MCF 10A (cell line): ENCODE results near the gene GALNT16. TPM values are rescaled to one million over a fixed set of nuclear protein-coding genes. Genes with fewer than 3 reads are reported as not detected.
"Not testable (repeated sequence)": the region's sequence is repeated elsewhere in the genome, so short reads cannot be mapped to it uniquely, and the experiment has no call there.

Experiments used
- Bru-seq: library from RNA; stranded (reverse); fragments of 400-500 nt; gene quantifications from one replicate; lab custom pipeline; 2021; lab: Mats Ljungman, UMichigan
- BruChase-seq, 2 experiments: library from RNA; stranded (reverse); fragments of 400-500 nt; gene quantifications; one replicate each; lab custom pipeline; 2021; lab: Mats Ljungman, UMichigan
- BruUV-seq: library from RNA; stranded (reverse); fragments of 400-500 nt; replicated peaks from 2 replicates; lab custom pipeline; 2021; lab: Mats Ljungman, UMichigan
- CTCF ChIA-PET: fragments of 300-600 bp; sonication (Branson Sonifier 250); formaldehyde crosslinking; extraction: SDS; loops from one replicate; lab custom pipeline; 2021; ENCODE audit warnings: antibody characterized with exemption, inconsistent platforms; lab: Yijun Ruan, JAX
- POLR2A ChIA-PET: fragments of 300-600, 350-650 bp; sonication (Branson Sonifier 250); formaldehyde crosslinking; extraction: SDS; loops from one replicate; lab custom pipeline; 2020; ENCODE audit warnings: antibody characterized with exemption, inconsistent platforms; lab: Yijun Ruan, JAX
- DNase-seq: peaks from one replicate; pipeline ENCODE4 v3.0.0-alpha.2; 2018; ENCODE audit not compliant: unreplicated experiment
- H3K27ac Mint-ChIP-seq: one replicate; pipeline ENCODE4 v1.8.0; 2022; ENCODE audit warnings: mild to moderate bottlenecking, low read depth, mixed read lengths; ENCODE audit not compliant: unreplicated experiment
- H3K27me3 Mint-ChIP-seq: one replicate; pipeline ENCODE4 v1.8.0; 2022; ENCODE audit warnings: mixed read lengths; ENCODE audit not compliant: insufficient read depth, unreplicated experiment
- H3K36me3 Mint-ChIP-seq: one replicate; pipeline ENCODE4 v1.8.0; 2022; ENCODE audit warnings: mild to moderate bottlenecking, moderate library complexity, mixed read lengths; ENCODE audit not compliant: insufficient read depth, unreplicated experiment
- H3K4me1 Mint-ChIP-seq: one replicate; pipeline ENCODE4 v1.8.0; 2022; ENCODE audit warnings: mixed read lengths; ENCODE audit not compliant: insufficient read depth, unreplicated experiment
- H3K4me3 Mint-ChIP-seq: one replicate; pipeline ENCODE4 v1.8.0; 2022; ENCODE audit warnings: mild to moderate bottlenecking, moderate library complexity, mixed read lengths; ENCODE audit not compliant: unreplicated experiment
- H3K9me3 Mint-ChIP-seq: one replicate; pipeline ENCODE4 v1.8.0; 2022; ENCODE audit warnings: mixed read lengths; ENCODE audit not compliant: unreplicated experiment
- intact Hi-C: fragments of 100-400 bp; cut with micrococcal nuclease; formaldehyde crosslinking; loops from 2 replicates; pipeline ENCODE4 v1.14.1; 2022
- long read RNA-seq: library from polyadenylated mRNA; stranded (forward); transcript quantifications from one replicate; pipeline ENCODE4 v2.0.0, GENCODE V29; 2022
- total RNA-seq: library from RNA; stranded (reverse); gene quantifications from 2 replicates; pipeline ENCODE4 v1.2.3, GENCODE V29; 2022
- TF ChIP-seq, protein P1 (sequence below): fragments of 200-600 bp; IDR thresholded peaks from one replicate; pipeline ENCODE4 v1.8.0; 2022; ENCODE audit warnings: antibody characterized with exemption, mild to moderate bottlenecking; ENCODE audit not compliant: unreplicated experiment

Gene GALNT16
- total RNA-seq: not detected in 2 replicates
- percentile 12 among the genes with signal in this experiment for Bru-seq, nascent RNA
- percentile 17 among the genes with signal in this experiment for BruChase-seq, experiment 1, labeled RNA remaining after a 6-hour chase
- percentile 16 among the genes with signal in this experiment for BruChase-seq, experiment 2, labeled RNA remaining after a 2-hour chase
- long read RNA-seq: 0 reads

DNA sequence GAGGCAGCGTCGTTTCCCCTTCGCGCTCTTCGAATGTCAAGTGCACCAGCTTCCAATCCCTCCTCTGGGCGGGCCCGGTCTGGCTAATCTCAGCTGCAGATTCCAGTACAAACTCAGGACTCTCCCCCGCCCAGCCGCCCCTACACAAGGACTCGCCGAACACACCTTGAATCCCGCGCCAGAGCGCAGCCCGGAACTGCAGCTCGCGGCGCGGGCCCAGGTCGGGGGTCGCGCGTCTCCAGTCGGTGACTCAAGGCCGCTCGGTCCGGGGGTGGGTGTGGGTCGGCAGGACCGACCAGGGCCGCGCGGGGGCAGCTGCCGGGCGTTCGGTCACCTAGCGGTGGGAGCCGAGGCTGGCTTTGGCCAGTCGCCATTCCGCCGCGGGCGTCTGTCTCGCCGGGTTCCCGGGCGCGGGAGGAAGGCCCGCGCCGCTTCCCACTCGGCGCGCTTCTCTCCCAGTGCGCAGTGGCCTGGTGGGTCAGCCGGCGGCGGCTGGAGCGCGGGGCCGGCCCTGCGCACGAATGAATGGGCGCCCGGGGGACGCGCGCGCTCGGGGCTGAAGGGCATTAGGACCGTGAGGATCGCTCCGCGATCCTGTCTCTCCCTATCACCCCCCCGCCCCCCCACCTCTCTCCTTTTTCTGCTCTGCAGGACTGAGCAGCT, at the start of gene GALNT16:
Gene GALNT16 (plus strand): TSS at position 632 of the 663 bp plus-strand sequence. CDS start 133 bp downstream, outside the sequence.
- Mint-ChIP-seq H3K36me3 (no peaks in the 10 kb centered on the region), H3K27me3 (peaks cover 68% of the 10 kb centered on the region), H3K4me3 (peak within 1 kb of the TSS; percentile 43), H3K27ac (no peak within 1 kb of the TSS), H3K4me1 (no peaks in the 10 kb centered on the region), H3K9me3 (no peaks in the 10 kb centered on the region)
- BruUV-seq: no TSS peak
- POLR2A ChIA-PET: no interaction called here
- intact Hi-C loops: no loop called here
- CTCF ChIA-PET: interaction anchor here (1.1 kb wide), 1 partner anchor 17 kb away, joined by 4 read pairs; no protein-coding TSS in a partner anchor
- TF ChIP-seq, protein P1, sequence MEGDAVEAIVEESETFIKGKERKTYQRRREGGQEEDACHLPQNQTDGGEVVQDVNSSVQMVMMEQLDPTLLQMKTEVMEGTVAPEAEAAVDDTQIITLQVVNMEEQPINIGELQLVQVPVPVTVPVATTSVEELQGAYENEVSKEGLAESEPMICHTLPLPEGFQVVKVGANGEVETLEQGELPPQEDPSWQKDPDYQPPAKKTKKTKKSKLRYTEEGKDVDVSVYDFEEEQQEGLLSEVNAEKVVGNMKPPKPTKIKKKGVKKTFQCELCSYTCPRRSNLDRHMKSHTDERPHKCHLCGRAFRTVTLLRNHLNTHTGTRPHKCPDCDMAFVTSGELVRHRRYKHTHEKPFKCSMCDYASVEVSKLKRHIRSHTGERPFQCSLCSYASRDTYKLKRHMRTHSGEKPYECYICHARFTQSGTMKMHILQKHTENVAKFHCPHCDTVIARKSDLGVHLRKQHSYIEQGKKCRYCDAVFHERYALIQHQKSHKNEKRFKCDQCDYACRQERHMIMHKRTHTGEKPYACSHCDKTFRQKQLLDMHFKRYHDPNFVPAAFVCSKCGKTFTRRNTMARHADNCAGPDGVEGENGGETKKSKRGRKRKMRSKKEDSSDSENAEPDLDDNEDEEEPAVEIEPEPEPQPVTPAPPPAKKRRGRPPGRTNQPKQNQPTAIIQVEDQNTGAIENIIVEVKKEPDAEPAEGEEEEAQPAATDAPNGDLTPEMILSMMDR: no peak
- no peak for DNase-seq

DNA sequence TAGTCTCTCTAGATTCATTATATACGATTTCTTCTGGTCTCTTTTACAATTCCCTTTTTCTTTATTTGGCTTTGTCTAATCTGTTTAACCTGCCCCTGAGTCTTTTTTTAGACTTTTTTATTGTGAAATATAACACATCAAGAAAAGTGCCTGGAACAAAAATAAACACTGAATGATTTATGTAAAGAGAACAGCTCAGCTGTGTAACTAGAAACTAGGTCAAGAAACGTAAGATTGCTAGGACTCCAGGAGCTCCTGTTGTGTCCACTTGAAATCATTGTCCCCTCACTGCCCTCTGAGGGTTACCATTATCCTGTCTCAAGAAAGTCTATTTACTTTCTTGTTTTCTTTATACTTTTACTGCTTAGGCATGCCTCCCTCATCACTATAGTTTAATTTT, 45.6 kb upstream of the GALNT16 start:
- TF ChIP-seq, protein P1: no peak
- Mint-ChIP-seq H3K27me3 (no peaks in the 10 kb centered on the region), H3K9me3 (no peaks in the 10 kb centered on the region), H3K27ac (no peak overlapping the region), H3K4me1 (no peaks in the 10 kb centered on the region), H3K4me3 (no peak overlapping the region), H3K36me3 (peaks cover 36% of the 10 kb centered on the region)
- CTCF ChIA-PET: interaction anchor here (0.9 kb wide), 1 partner anchor 15 kb away, joined by 6 read pairs; no protein-coding TSS in a partner anchor
- POLR2A ChIA-PET: interaction anchor here (0.6 kb wide), 1 partner anchor 173 kb away, joined by 3 read pairs; no protein-coding TSS in a partner anchor
- DNase-seq: no peak
- no TSS peak for BruUV-seq
- intact Hi-C loops: no loop called here

DNA sequence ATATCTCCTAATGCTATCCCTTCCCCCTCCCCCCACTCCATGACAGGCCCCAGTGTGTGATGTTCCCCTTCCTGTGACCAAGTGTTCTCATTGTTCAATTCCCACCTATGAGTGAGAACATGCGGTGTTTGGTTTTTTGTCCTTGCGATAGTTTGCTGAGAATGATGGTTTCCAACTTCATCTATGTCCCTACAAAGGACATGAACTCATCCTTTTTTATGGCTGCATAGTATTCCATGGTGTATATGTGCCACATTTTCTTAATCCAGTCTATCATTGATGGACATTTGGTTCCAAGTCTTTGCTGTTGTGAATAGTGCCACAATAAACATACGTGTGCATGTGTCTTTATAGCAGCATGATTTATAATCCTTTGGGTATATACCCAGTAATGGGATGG, 42.3 kb upstream of the GALNT16 start:
- BruUV-seq, H3K4me3 Mint-ChIP-seq, intact Hi-C loops, DNase-seq, H3K4me1 Mint-ChIP-seq, H3K27me3 Mint-ChIP-seq, H3K9me3 Mint-ChIP-seq, CTCF ChIA-PET, H3K27ac Mint-ChIP-seq: not testable (repeated sequence)
- POLR2A ChIA-PET: interaction anchor here (0.6 kb wide), 1 partner anchor 27 kb away, joined by 3 read pairs; the partner anchor contains the start of gene EXD2
- H3K36me3 Mint-ChIP-seq: peaks cover 25% of the 10 kb centered on the region

DNA sequence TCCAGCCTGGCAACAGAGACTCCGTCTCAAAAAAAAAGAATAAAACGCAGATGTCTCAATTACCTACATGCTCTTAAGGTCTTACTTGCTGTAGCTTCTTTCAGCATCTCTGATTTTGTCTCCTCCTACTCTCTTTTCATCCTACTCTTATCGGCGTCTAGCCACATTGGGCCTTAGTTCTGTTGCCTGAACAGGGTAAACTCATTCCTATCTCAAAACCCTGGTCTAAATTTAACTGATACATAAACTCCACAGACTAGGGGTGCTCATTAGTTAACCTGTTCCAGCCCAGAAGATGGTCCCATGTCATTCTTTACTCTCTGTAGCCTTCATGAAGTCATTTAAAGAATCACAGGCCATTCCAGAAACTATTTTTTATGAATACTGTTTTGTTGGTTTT, 35.0 kb upstream of the GALNT16 start:
- CTCF ChIA-PET: interaction anchor here (0.6 kb wide), 1 partner anchor 17 kb away, joined by 3 read pairs; no protein-coding TSS in a partner anchor
- BruUV-seq: no TSS peak
- Mint-ChIP-seq H3K9me3 (no peaks in the 10 kb centered on the region), H3K4me1 (peaks cover 5% of the 10 kb centered on the region), H3K36me3 (peaks cover 14% of the 10 kb centered on the region), H3K4me3 (no peak overlapping the region), H3K27ac (no peak overlapping the region), H3K27me3 (no peaks in the 10 kb centered on the region)
- POLR2A ChIA-PET: no interaction called here
- intact Hi-C loops: no loop called here
- TF ChIP-seq, protein P1: no peak
- no peak for DNase-seq
